Daoy (cell line): ENCODE data around the gene HMCN2. TPM values are rescaled to one million over a fixed set of nuclear protein-coding genes. Genes with fewer than 3 reads are reported as not detected.

Experiments
- DNase-seq: peaks from one replicate; pipeline ENCODE4 v3.0.0-alpha.2; 2015; ENCODE audit warnings: low read depth
- total RNA-seq: library from RNA; depleted of rRNA; stranded (reverse); fragments of >200 nt; shearing (Covaris generic); gene quantifications from 2 replicates; pipeline ENCODE4 v1.2.3, GENCODE V29; 2014

Gene HMCN2
- total RNA-seq, 1 experiment from 2014 or later: 0.06 TPM

- no peak for DNase-seq
Observed at GRCh38 chr9:130289711-130290241, 24.2 kb downstream of the HMCN2 start.

- DNase-seq: no peak
Observed at GRCh38 chr9:130290291-130291181, 25.0 kb downstream of the HMCN2 start.

- DNase-seq: no peak
Observed at GRCh38 chr9:130291474-130291873, 25.9 kb downstream of the HMCN2 start.

GRCh38 chr9:130292106-130292505, 26.5 kb downstream of the HMCN2 start:
- no peak for DNase-seq

- DNase-seq: no peak
Observed at GRCh38 chr9:130294664-130295063, 29.1 kb downstream of the HMCN2 start.

GRCh38 chr9:130295431-130295830, 29.9 kb downstream of the HMCN2 start:
- no peak for DNase-seq

- DNase-seq: no peak
Observed at GRCh38 chr9:130295945-130296782, 30.6 kb downstream of the HMCN2 start.

GRCh38 chr9:130296783-130297055, 31.2 kb downstream of the HMCN2 start:
- DNase-seq: no peak

- no peak for DNase-seq
Observed at GRCh38 chr9:130297371-130297770, 31.8 kb downstream of the HMCN2 start.

GRCh38 chr9:130298662-130299279, 33.2 kb downstream of the HMCN2 start:
- peak; percentile 39 for DNase-seq

GRCh38 chr9:130299785-130300615, 34.4 kb downstream of the HMCN2 start:
- DNase-seq: no peak

- no peak for DNase-seq
Observed at GRCh38 chr9:130300739-130301138, 35.2 kb downstream of the HMCN2 start.

- DNase-seq: peak; percentile 68
Observed at GRCh38 chr9:130301483-130302286, 36.1 kb downstream of the HMCN2 start.

GRCh38 chr9:130302785-130303612, 37.4 kb downstream of the HMCN2 start:
- no peak for DNase-seq

GRCh38 chr9:130303613-130304055, 38.1 kb downstream of the HMCN2 start:
- no peak for DNase-seq

- DNase-seq: no peak
Observed at GRCh38 chr9:130304116-130304515, 38.6 kb downstream of the HMCN2 start.

GRCh38 chr9:130304643-130305042, 39.1 kb downstream of the HMCN2 start:
- no peak for DNase-seq

GRCh38 chr9:130305381-130305780, 39.8 kb downstream of the HMCN2 start:
- DNase-seq: no peak
